Transverse colon (tissue), 4 donors: ENCODE measurements around the gene PTPRN2.

Source experiments
- CTCF ChIP-seq, 5 experiments: fragments of 200-600 bp in 3 of 5; fragments of 450-650 bp in 2 of 5; sonication (generic) in 3 of 5; IDR thresholded peaks; 1 replicate in 2 of 5; 2 replicates in 3 of 5; pipeline ENCODE4 v1.5.1; 2016 to 2017; ENCODE audit warnings: antibody characterized with exemption in 5 of 5, inconsistent platforms in 3 of 5, mild to moderate bottlenecking in 2 of 5, moderate library complexity in 1 of 5
- EP300 ChIP-seq: sonication (generic); formaldehyde crosslinking; IDR thresholded peaks from one replicate; pipeline ENCODE4 v1.6.1; 2017; ENCODE audit warnings: antibody characterized with exemption, low read depth
- POLR2A ChIP-seq: fragments of 450-650 bp; IDR thresholded peaks from one replicate; pipeline ENCODE4 v1.6.1; 2016; ENCODE audit warnings: antibody characterized with exemption, mild to moderate bottlenecking, moderate library complexity
- POLR2AphosphoS5 ChIP-seq, 3 donors: sonication (generic); formaldehyde crosslinking; IDR thresholded peaks; one replicate each; pipeline ENCODE4 v1.6.1; 2016; ENCODE audit warnings: antibody characterized with exemption in 3 of 3

DNA sequence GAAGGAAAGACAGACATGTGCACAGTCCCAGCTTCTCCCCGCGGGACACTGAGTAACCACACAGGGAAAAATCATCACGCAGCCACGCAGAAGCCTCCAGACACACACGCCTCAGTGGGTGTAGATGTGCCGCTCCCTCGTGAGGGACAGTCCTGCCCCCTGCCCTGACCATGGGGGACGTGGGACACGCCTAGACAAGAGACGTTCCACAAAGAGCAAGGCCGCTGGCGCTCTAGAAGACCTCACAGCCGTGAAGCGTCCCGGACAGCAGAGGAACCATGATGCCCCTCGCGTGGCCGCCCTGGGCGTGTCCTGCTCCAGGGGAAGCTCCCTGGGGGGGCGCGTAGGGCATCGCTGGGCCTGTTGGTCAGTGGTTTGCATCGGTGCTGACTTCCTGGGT lies 1040.0 kb downstream of the PTPRN2 start:
- TF ChIP-seq CTCF (IDR thresholded peaks at IDR 0.05), result no peak
- TF ChIP-seq POLR2A, result no peak
- TF ChIP-seq EP300, result no peak
- no peak for TF ChIP-seq POLR2AphosphoS5 (IDR thresholded peaks at IDR 0.05)
